RWPE2 (cell line): Measurements from ENCODE around the gene INHBC.

ENCODE experiments used
- ATAC-seq: fragments of 200-7000 bp; cut with Tn5 transposase; 3 replicates; pipeline ENCODE4 v1.9.1; 2021; ENCODE audit warnings: low read depth
- DNase-seq: peaks from one replicate; pipeline ENCODE4 v3.0.0-alpha.2; 2020; ENCODE audit warnings: low spot score
- H3K27ac ChIP-seq: fragments of 450-650 bp; 2 replicates; pipeline ENCODE4 v1.5.1; 2017; ENCODE audit warnings: mild to moderate bottlenecking; ENCODE audit not compliant: poor library complexity, severe bottlenecking
- H3K27me3 ChIP-seq: fragments of 250-450 bp; sonication (Bioruptor Pico); 2 replicates; pipeline ENCODE4 v1.5.1; 2021; ENCODE audit warnings: mild to moderate bottlenecking, moderate library complexity; ENCODE audit not compliant: insufficient read depth, poor library complexity, severe bottlenecking
- H3K36me3 ChIP-seq: fragments of 250-450 bp; sonication (Bioruptor Pico); 2 replicates; pipeline ENCODE4 v1.5.1; 2020; ENCODE audit warnings: low read depth, mild to moderate bottlenecking, moderate library complexity
- H3K4me1 ChIP-seq: fragments of 250-450 bp; sonication (Bioruptor Pico); 2 replicates; pipeline ENCODE4 v1.5.1; 2021; ENCODE audit warnings: mild to moderate bottlenecking, moderate library complexity; ENCODE audit not compliant: insufficient read depth, poor library complexity, severe bottlenecking
- H3K4me3 ChIP-seq: fragments of 250-450 bp; sonication (Bioruptor Pico); 2 replicates; pipeline ENCODE4 v1.5.1; 2021; ENCODE audit warnings: mild to moderate bottlenecking, moderate library complexity; ENCODE audit not compliant: severe bottlenecking
- H3K9me3 ChIP-seq: fragments of 250-450 bp; sonication (Bioruptor Pico); 2 replicates; pipeline ENCODE4 v1.5.1; 2021; ENCODE audit warnings: mild to moderate bottlenecking, moderate library complexity; ENCODE audit not compliant: severe bottlenecking
- CTCF ChIP-seq: fragments of 450-650 bp; IDR thresholded peaks from one replicate; pipeline ENCODE4 v1.5.1; 2017; ENCODE audit warnings: mild to moderate bottlenecking, moderate library complexity; ENCODE audit not compliant: poor library complexity, severe bottlenecking

INHBC gene

DNA sequence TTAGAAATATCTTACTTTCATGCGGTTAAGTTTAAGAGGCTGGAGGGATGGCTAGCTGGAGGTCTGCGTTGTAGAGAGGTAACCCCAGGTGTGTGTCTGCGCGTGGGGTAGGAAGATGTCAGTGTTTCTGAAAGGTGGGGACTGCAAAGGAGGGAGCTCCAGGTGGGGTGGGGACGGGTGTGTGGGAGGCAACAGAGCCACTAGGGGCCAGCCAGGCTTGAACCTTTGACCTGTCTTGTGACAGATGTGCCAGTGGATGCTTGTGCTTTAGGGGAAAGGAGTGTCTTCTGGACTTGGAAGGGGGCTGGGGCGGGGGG is 25.8 kb downstream of the INHBC start:
- Histone ChIP-seq H3K4me1 (peaks cover 24% of the 10 kb centered on the region), H3K27ac (no peak overlapping the region)

GRCh38 chr12:57460841-57461275 is 26.3 kb downstream of the INHBC start:
- no peak overlapping the region for H3K27ac ChIP-seq
- TF ChIP-seq CTCF: no peak
- no peak for DNase-seq
- H3K9me3 ChIP-seq: no peaks in the 10 kb centered on the region
- no peak for ATAC-seq
- no peaks in the 10 kb centered on the region for H3K27me3 ChIP-seq
- peak overlapping the region; percentile 36 for H3K4me3 ChIP-seq
- H3K36me3 ChIP-seq: no peaks in the 10 kb centered on the region
- H3K4me1 ChIP-seq: peaks cover 24% of the 10 kb centered on the region

More for the DNA sequence above, 25.8 kb downstream of the INHBC start:
- ATAC-seq: no peak
- TF ChIP-seq CTCF: no peak
- Histone ChIP-seq H3K36me3 (no peaks in the 10 kb centered on the region), H3K27me3 (no peaks in the 10 kb centered on the region), H3K9me3 (no peaks in the 10 kb centered on the region), H3K4me3 (peak overlapping the region; percentile 8)
- DNase-seq: no peak

- no peak for TF ChIP-seq CTCF
- Histone ChIP-seq H3K4me1 (peaks cover 24% of the 10 kb centered on the region), H3K9me3 (no peaks in the 10 kb centered on the region), H3K27ac (peak overlapping the region; percentile 64), H3K4me3 (peak overlapping the region; percentile 36), H3K27me3 (no peaks in the 10 kb centered on the region), H3K36me3 (no peaks in the 10 kb centered on the region)
- DNase-seq (no peak), ATAC-seq (peak; percentile 12; the same call in 2 of the 3 replicates)
Observed at GRCh38 chr12:57461276-57461916, 26.8 kb downstream of the INHBC start.

DNA sequence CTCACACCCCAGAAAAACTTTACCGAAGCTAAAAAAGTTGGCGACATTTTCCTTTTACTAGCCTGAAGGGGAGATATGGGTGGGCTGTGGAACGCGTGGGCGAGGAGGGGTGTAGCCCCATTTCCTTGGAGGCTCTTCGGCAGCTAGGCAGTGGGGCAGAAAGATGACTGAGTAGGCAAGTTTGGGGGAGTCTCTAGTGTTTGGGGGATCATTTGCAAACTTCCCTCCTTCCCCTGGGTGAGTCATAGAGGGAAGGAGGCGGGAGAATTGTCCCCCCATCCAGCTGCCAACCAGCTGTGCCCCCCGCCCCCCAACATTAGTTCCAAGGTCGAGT is 27.3 kb downstream of the INHBC start:
- Histone ChIP-seq H3K36me3 (no peaks in the 10 kb centered on the region), H3K27me3 (no peaks in the 10 kb centered on the region), H3K27ac (peak overlapping the region; percentile 64), H3K4me1 (peaks cover 20% of the 10 kb centered on the region), H3K9me3 (no peaks in the 10 kb centered on the region), H3K4me3 (peak overlapping the region; percentile 36)
- TF ChIP-seq CTCF: no peak
- ATAC-seq (no peak; the same call in 2 of the 3 replicates), DNase-seq (no peak)

GRCh38 chr12:57462251-57462911 is 27.8 kb downstream of the INHBC start:
- DNase-seq (peak; percentile 91), ATAC-seq (peak; percentile 83)
- peak; percentile 98 for TF ChIP-seq CTCF
- Histone ChIP-seq H3K27me3 (peaks cover 2% of the 10 kb centered on the region), H3K4me3 (peak overlapping the region; percentile 36), H3K4me1 (peaks cover 15% of the 10 kb centered on the region), H3K36me3 (no peaks in the 10 kb centered on the region), H3K27ac (peak overlapping the region; percentile 64), H3K9me3 (no peaks in the 10 kb centered on the region)
